Measurements from ENCODE around the gene PGS1. TPM values are rescaled to one million over a fixed set of nuclear protein-coding genes. Genes with fewer than 3 reads are reported as not detected.

The PGS1 gene
- total and polyA plus RNA-seq, 2 of the 8 experiments (the other 6 are each of a cell fraction or from before 2014, with no cell fraction given): 46.7 to 60.0 TPM

DNA sequence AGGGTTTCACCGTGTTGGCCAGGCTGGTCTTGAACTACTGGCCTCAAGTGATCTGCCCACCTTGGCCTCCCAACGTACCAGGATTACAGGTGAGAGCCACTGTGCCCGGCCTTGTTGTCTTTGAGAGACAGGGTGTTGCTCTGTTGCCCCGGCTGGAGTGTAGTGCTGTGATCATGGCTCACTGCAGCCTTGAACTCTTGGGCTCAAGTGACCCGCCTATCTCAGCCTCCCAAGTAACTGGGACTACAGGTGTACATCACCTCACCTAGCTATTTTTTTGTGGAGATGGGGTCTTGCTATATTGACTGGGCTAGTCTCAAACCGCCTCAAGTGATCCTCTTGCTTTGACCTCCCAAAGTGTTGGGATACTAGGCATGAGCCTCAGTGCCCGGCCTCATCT lies 68.4 kb downstream of the PGS1 start:
- H3K18ac ChIP-seq (ENCODE audit: extremely low read depth, low read length): no peak overlapping the region
- POLR2A ChIA-PET (ENCODE audit: partially characterized antibody): no interaction called here
- FAIRE-seq: no peak

More for the DNA sequence above, 68.4 kb downstream of the PGS1 start:
- H3K14ac ChIP-seq (ENCODE audit: insufficient read length): no peak overlapping the region
- H2AFZ ChIP-seq (ENCODE audit: low read length): no peak overlapping the region
- H3K23me2 ChIP-seq (ENCODE audit: low read depth, low read length): no peaks in the 10 kb centered on the region
- H3K4me1 ChIP-seq (replicated peaks in 1 of 4; ENCODE audit: control insufficient read depth in 3 of 4, insufficient read depth in 4 of 4, low read length in 3 of 4): no peaks in the 10 kb centered on the region; a peak in 2 of 7 replicates
- no peaks in the 10 kb centered on the region for H3K79me2 ChIP-seq (ENCODE audit: control insufficient read depth in 1 of 2, insufficient read depth in 2 of 2, low read length in 2 of 2)
- H2BK12ac ChIP-seq (ENCODE audit: low read depth, low read length): no peak overlapping the region
- H2BK20ac ChIP-seq (ENCODE audit: low read length): no peak overlapping the region
- no peaks in the 10 kb centered on the region for H3K36me3 ChIP-seq (ENCODE audit: control insufficient read depth in 2 of 4, insufficient read depth in 4 of 4, low read length in 3 of 4)
- H3K4ac ChIP-seq (replicated peaks; ENCODE audit: insufficient read length, low read depth, low read length): no peak overlapping the region
- CTCF ChIA-PET (ENCODE audit: partially characterized antibody): interaction anchor here (0.7 to 3.1 kb wide), 14 partner anchors 8 to 228 kb away, joined by 3 to 23 read pairs (median 6); no protein-coding TSS in a partner anchor
- no peak for DNase-seq (ENCODE audit: low read depth in 1 of 2, low spot score in 2 of 2)
- no peaks in the 10 kb centered on the region for H3K27me3 ChIP-seq (replicated peaks in 1 of 4; ENCODE audit: control insufficient read depth in 3 of 4, extremely low read depth in 1 of 4, insufficient read depth in 3 of 4, low read length in 3 of 4)
- H4K8ac ChIP-seq (ENCODE audit: extremely low read depth, insufficient read depth, low read length): no peak overlapping the region; the same call in 1 of the 2 replicates
- 0 out of 2 replicates have a peak overlapping the region, but pooled peaks have one; percentile 24 for H2AK5ac ChIP-seq (ENCODE audit: low read depth, low read length)
- H3K79me1 ChIP-seq (ENCODE audit: low read depth, low read length): no peaks in the 10 kb centered on the region
- H2BK15ac ChIP-seq (ENCODE audit: low read length): no peak overlapping the region
- H3K4me3 ChIP-seq (ENCODE audit: extremely low read depth in 1 of 4, insufficient read depth in 2 of 4, low read depth in 3 of 4, low read length in 4 of 4): no peak overlapping the region
- no peaks in the 10 kb centered on the region for H4K20me1 ChIP-seq (replicated peaks in 1 of 2; ENCODE audit: control insufficient read depth in 1 of 2, insufficient read depth in 2 of 2, low read length in 2 of 2)
- H3K27ac ChIP-seq (ENCODE audit: low read depth, low read length): no peak overlapping the region
- no peak overlapping the region for H4K5ac ChIP-seq (ENCODE audit: insufficient read length, low read depth, low read length)
- WGBS, 2 experiments (ENCODE audit: extremely low coverage in 1 of 2, insufficient coverage in 1 of 2, insufficient read length in 1 of 2, insufficient replicate concordance in 2 of 2, low coverage in 1 of 2, low lambda C conversion rate in 2 of 2, missing lambda C conversion rate in 1 of 2): 92% methylated on average over 7 of the region's 7 CpGs; no CpG with 5 or more reads in 1 of the 2 experiments
- H3K9me3 ChIP-seq (ENCODE audit: insufficient read depth in 2 of 2, low read depth in 1 of 2, low read length in 1 of 2): no peaks in the 10 kb centered on the region
- no peak overlapping the region for H3K4me2 ChIP-seq (ENCODE audit: insufficient read depth in 1 of 2, low read depth in 2 of 2, low read length in 2 of 2)
- no peak overlapping the region for H4K91ac ChIP-seq (replicated peaks; ENCODE audit: insufficient read length, low read length)
- no peak overlapping the region for H3K9ac ChIP-seq (replicated peaks in 1 of 4; ENCODE audit: extremely low read depth in 1 of 4, low read depth in 3 of 4, low read length in 3 of 4)
- TF ChIP-seq USF2 (IDR thresholded peaks at IDR 0.05; ENCODE audit: low read length): no peak
- TF ChIP-seq CHD1 (IDR thresholded peaks at IDR 0.05; ENCODE audit: low read depth, low read length): no peak
- TF ChIP-seq CHD2 (IDR thresholded peaks at IDR 0.05; ENCODE audit: low read length): no peak
- TF ChIP-seq POLR2AphosphoS5 (IDR thresholded peaks at IDR 0.05; ENCODE audit: low read depth, low read length): no peak
- TF ChIP-seq MAFK (IDR thresholded peaks at IDR 0.05; ENCODE audit: low read depth, low read length): no peak
- TF ChIP-seq POU5F1 (IDR thresholded peaks at IDR 0.05; ENCODE audit: low read depth, low read length): no peak
- no peak for TF ChIP-seq RBBP5 (IDR thresholded peaks at IDR 0.05; ENCODE audit: borderline replicate concordance, low read depth, low read length)
- no peak overlapping the region for H2BK120ac ChIP-seq (replicated peaks; ENCODE audit: low read depth, low read length)
- no peak overlapping the region for H2BK5ac ChIP-seq (ENCODE audit: low read depth, low read length)
- no peak overlapping the region for H3K56ac ChIP-seq (replicated peaks; ENCODE audit: insufficient read length, low read depth, low read length)
- H3K23ac ChIP-seq (ENCODE audit: insufficient read length): no peak overlapping the region
